HepG2 (cell line): Measurements from ENCODE around the gene PLEKHG5. TPM values are rescaled to one million over a fixed set of nuclear protein-coding genes. Genes with fewer than 3 reads are reported as not detected.

Experiments
- ATAC-seq: fragments of 200-7000 bp; cut with Tn5 transposase; 3 replicates; pipeline ENCODE4 v1.9.1; 2020; ENCODE audit warnings: mild to moderate bottlenecking, moderate library complexity
- BruUV-seq: library from RNA; stranded (reverse); fragments of 400-500 nt; replicated peaks from 2 replicates; lab custom pipeline; 2021; lab: Mats Ljungman, UMichigan
- CTCF ChIA-PET: fragments of 300-600 bp; formaldehyde crosslinking; extraction: SDS; loops from one replicate; lab custom pipeline; 2021; ENCODE audit warnings: low total read pairs, inconsistent platforms, low intra/inter-chr PET ratio; lab: Yijun Ruan, JAX
- POLR2A ChIA-PET: fragments of 350-600 bp; sonication (Branson Sonifier 250); formaldehyde crosslinking; loops from one replicate; lab custom pipeline; 2020; ENCODE audit warnings: antibody characterized with exemption, inconsistent platforms; lab: Yijun Ruan, JAX
- DNase-seq: peaks from one replicate; pipeline ENCODE4 v3.0.0-alpha.2; 2015; ENCODE audit warnings: low spot score
- FAIRE-seq: peaks from 3 replicates; lab custom pipeline; 2011; peaks lifted over from hg19 to GRCh38; lab: Jason Lieb, UNC
- H2AFZ ChIP-seq: one replicate; pipeline ENCODE4 v1.6.1; 2011; ENCODE audit warnings: low read length, inconsistent platforms
- H3K27ac ChIP-seq: fragments of 300-600 bp; 3 replicates; pipeline ENCODE4 v1.8.0; 2011; ENCODE audit warnings: mixed run types, mild to moderate bottlenecking, mixed read lengths, low read length, inconsistent platforms; ENCODE audit not compliant: insufficient read depth; ENCODE audit errors: extremely low read length
- H3K27me3 ChIP-seq, 2 experiments: fragments of 200-600 bp in 1 of 2; 2 replicates in 1 of 2; 3 replicates in 1 of 2; pipeline versions ENCODE4 v1.6.0 to v1.8.0; 2011; ENCODE audit warnings: low read length in 2 of 2, mild to moderate bottlenecking in 2 of 2, moderate library complexity in 2 of 2, inconsistent platforms in 1 of 2; ENCODE audit not compliant: insufficient read depth in 2 of 2, control insufficient read depth in 1 of 2
- H3K36me3 ChIP-seq, 2 experiments: fragments of 200-600 bp in 1 of 2; replicated peaks in 1 of 2; 2 replicates in 1 of 2; 3 replicates in 1 of 2; pipeline versions ENCODE4 v1.5.1 to v1.8.0; 2011; ENCODE audit warnings: low read length in 2 of 2, inconsistent platforms in 1 of 2; ENCODE audit not compliant: insufficient read depth in 2 of 2, control insufficient read depth in 1 of 2
- H3K4me1 ChIP-seq: 2 replicates; pipeline ENCODE4 v1.5.1; 2012; ENCODE audit warnings: low read length, inconsistent platforms; ENCODE audit not compliant: insufficient read depth
- H3K4me2 ChIP-seq: 2 replicates; pipeline ENCODE4 v1.6.0; 2011; ENCODE audit warnings: low read depth, low read length, inconsistent platforms
- H3K4me3 ChIP-seq, 3 experiments: fragments of 200-600 bp in 1 of 3; sonication (generic), shearing (Covaris generic) in 1 of 3; replicated peaks in 1 of 3; 2 replicates each; pipeline ENCODE4 v1.5.1; 2011 to 2016; ENCODE audit warnings: low read length in 3 of 3, inconsistent platforms in 2 of 3, low read depth in 2 of 3, mild to moderate bottlenecking in 2 of 3, control low read depth in 1 of 3, mixed read lengths in 1 of 3; ENCODE audit not compliant: insufficient read depth in 1 of 3
- H3K79me2 ChIP-seq: one replicate; pipeline ENCODE4 v1.6.1; 2011; ENCODE audit warnings: low read length, inconsistent platforms; ENCODE audit not compliant: insufficient read depth
- H3K9ac ChIP-seq: 2 replicates; pipeline ENCODE4 v1.6.0; 2011; ENCODE audit warnings: mild to moderate bottlenecking, low read depth, low read length, inconsistent platforms; ENCODE audit not compliant: insufficient read depth
- H3K9me3 ChIP-seq: 2 replicates; pipeline ENCODE4 v1.5.1; 2012; ENCODE audit warnings: mild to moderate bottlenecking, low read length
- H4K20me1 ChIP-seq: 2 replicates; pipeline ENCODE4 v1.6.0; 2011; ENCODE audit warnings: inconsistent platforms, mild to moderate bottlenecking, low read length, moderate library complexity; ENCODE audit not compliant: insufficient read depth
- ELF1 ChIP-seq: sonication (generic); formaldehyde crosslinking; IDR thresholded peaks from 2 replicates; pipeline ENCODE4 v1.4.0; 2020; ENCODE audit warnings: missing genetic modification reagents
- SAFB2 ChIP-seq: sonication (generic); formaldehyde crosslinking; IDR thresholded peaks from 2 replicates; pipeline ENCODE4 v1.5.1; 2020; ENCODE audit warnings: missing genetic modification reagents, low read depth, mild to moderate bottlenecking, borderline replicate concordance
- ZFYVE20 ChIP-seq: sonication (generic); formaldehyde crosslinking; IDR thresholded peaks from 2 replicates; pipeline ENCODE4 v1.8.0; 2023; ENCODE audit warnings: low read depth, mild to moderate bottlenecking, moderate library complexity, missing genetic modification reagents, borderline replicate concordance
- ZNF17 ChIP-seq: sonication (generic); formaldehyde crosslinking; IDR thresholded peaks from 2 replicates; pipeline ENCODE4 v1.5.0; 2020; ENCODE audit warnings: mild to moderate bottlenecking, missing genetic modification reagents
- ZNF703 ChIP-seq: sonication (generic); formaldehyde crosslinking; IDR thresholded peaks from 2 replicates; pipeline ENCODE4 v1.5.1; 2020; ENCODE audit warnings: missing genetic modification reagents, mild to moderate bottlenecking, moderate library complexity, borderline replicate concordance
- ZNF891 ChIP-seq: sonication (generic); formaldehyde crosslinking; IDR thresholded peaks from 2 replicates; pipeline ENCODE4 v1.5.0; 2020; ENCODE audit warnings: mild to moderate bottlenecking, missing genetic modification reagents
- ZSCAN31 ChIP-seq: sonication (generic); formaldehyde crosslinking; IDR thresholded peaks from 2 replicates; pipeline ENCODE4 v1.5.0; 2020; ENCODE audit warnings: low read depth, mild to moderate bottlenecking, missing genetic modification reagents
- WGBS: methylation state at CpG from one replicate; pipeline ENCODE4 v1.1.6; 2017; ENCODE audit warnings: low lambda C conversion rate; 5-methylcytosine and 5-hydroxymethylcytosine counted together
- in situ Hi-C: cut with HindIII; loops from 2 replicates; pipeline ENCODE4 v1.10.0; 2017; ENCODE audit warnings: low pct_unique_long_range_greater_than_20kb; ENCODE audit not compliant: extremely low pct_ligation_motif_present
- intact Hi-C: fragments of 100-400 bp; cut with micrococcal nuclease; formaldehyde crosslinking; loops from one replicate; pipeline ENCODE4 v1.10.0; 2022; ENCODE audit not compliant: unreplicated experiment
- polyA plus RNA-seq, 8 experiments: library from polyadenylated mRNA; depleted of rRNA in 3 of 8; stranded (reverse) in 7 of 8; unstranded in 1 of 8; fragments of >200 nt; fragmentation: Illumina TruSeq in 4 of 8; extraction: Trizol in 4 of 8; gene quantifications; 2 replicates each; pipeline versions ENCODE4 v1.2.1 to v1.2.3, GENCODE V29; 2011 to 2016; ENCODE audit warnings: low read depth in 4 of 8, missing spikeins in 1 of 8, mixed read lengths in 1 of 8; ENCODE audit not compliant: insufficient read depth in 1 of 8
- total RNA-seq, 5 experiments: library from RNA; depleted of rRNA; stranded (reverse); fragments of >200 nt; fragmentation: Illumina TruSeq; extraction: Trizol; gene quantifications; 2 replicates each; pipeline ENCODE4 v1.2.3, GENCODE V29; 2016; ENCODE audit warnings: low read depth in 1 of 5
- TF ChIP-seq, protein P1 (sequence below): fragments of 450-650 bp; IDR thresholded peaks from 2 replicates; pipeline ENCODE4 v1.6.1; 2016
- TF ChIP-seq, protein P2 (sequence below): sonication (generic); formaldehyde crosslinking; IDR thresholded peaks from 2 replicates; pipeline ENCODE4 v1.4.0; 2020; ENCODE audit warnings: missing genetic modification reagents
- TF ChIP-seq, protein P3 (sequence below): sonication (generic); formaldehyde crosslinking; IDR thresholded peaks from 2 replicates; pipeline ENCODE4 v1.4.0; 2020; ENCODE audit warnings: missing genetic modification reagents
- TF ChIP-seq, protein P4 (sequence below): sonication (generic); formaldehyde crosslinking; IDR thresholded peaks from 2 replicates; pipeline ENCODE4 v1.9.0; 2021; ENCODE audit warnings: missing genetic modification reagents, mild to moderate bottlenecking, borderline replicate concordance

Gene PLEKHG5
- total and polyA plus RNA-seq, 2 of the 13 experiments (the other 11 are each of a cell fraction or from before 2014, with no cell fraction given) = 1.9 to 3.5 TPM

DNA sequence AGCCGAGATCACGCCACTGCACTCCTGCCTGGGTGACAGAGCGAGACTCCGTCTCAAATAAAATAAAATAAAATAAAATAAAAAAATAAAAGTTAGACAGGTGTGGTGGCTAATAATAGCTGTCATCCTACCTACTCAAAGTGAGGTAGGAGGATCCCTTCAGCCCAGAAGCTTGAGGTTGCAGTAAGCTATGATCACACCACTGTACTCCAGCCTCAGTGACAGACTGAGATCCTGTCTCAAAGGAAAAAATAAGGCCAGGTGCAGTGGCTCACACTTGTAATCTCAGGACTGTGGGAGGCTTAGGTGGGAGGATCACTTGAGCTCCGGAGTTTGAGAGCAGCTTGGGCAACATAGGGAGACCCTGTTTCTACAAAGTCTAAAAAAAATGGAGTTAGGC, 44.8 kb upstream of the PLEKHG5 start:
- no peak overlapping the region for H3K27ac ChIP-seq
- BruUV-seq = no TSS peak
- DNase-seq (no peak), ATAC-seq (no peak), FAIRE-seq (no peak)
- H3K36me3 ChIP-seq = peaks cover 15 to 63% of the 10 kb centered on the region in 2 experiments
- WGBS = 97% methylated on average over 4 of the region's 5 CpGs
- no peaks in the 10 kb centered on the region for H3K27me3 ChIP-seq
- ChIA-PET CTCF (no interaction called here), POLR2A (interaction anchor here (1.0 kb wide), 1 partner anchor 19 kb away, joined by 5 read pairs; the partner anchor contains the start of gene TAS1R1)
- intact Hi-C loops = no loop called here
- no peak overlapping the region for H3K4me3 ChIP-seq
- in situ Hi-C loops = no loop called here
- H2AFZ ChIP-seq = no peak overlapping the region
- no peaks in the 10 kb centered on the region for H3K79me2 ChIP-seq
- no peaks in the 10 kb centered on the region for H3K4me1 ChIP-seq
- H3K9ac ChIP-seq = no peak overlapping the region
- no peak for TF ChIP-seq SAFB2 (CRISPR knock-in tag)
- TF ChIP-seq, protein P1, sequence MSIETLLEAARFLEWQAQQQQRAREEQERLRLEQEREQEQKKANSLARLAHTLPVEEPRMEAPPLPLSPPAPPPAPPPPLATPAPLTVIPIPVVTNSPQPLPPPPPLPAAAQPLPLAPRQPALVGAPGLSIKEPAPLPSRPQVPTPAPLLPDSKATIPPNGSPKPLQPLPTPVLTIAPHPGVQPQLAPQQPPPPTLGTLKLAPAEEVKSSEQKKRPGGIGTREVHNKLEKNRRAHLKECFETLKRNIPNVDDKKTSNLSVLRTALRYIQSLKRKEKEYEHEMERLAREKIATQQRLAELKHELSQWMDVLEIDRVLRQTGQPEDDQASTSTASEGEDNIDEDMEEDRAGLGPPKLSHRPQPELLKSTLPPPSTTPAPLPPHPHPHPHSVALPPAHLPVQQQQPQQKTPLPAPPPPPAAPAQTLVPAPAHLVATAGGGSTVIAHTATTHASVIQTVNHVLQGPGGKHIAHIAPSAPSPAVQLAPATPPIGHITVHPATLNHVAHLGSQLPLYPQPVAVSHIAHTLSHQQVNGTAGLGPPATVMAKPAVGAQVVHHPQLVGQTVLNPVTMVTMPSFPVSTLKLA = no peak
- no peak for TF ChIP-seq ZNF703 (CRISPR knock-in tag)
- TF ChIP-seq ELF1 (CRISPR knock-in tag) = no peak
- no peaks in the 10 kb centered on the region for H4K20me1 ChIP-seq
- no peak overlapping the region for H3K4me2 ChIP-seq
- H3K9me3 ChIP-seq = no peaks in the 10 kb centered on the region

DNA sequence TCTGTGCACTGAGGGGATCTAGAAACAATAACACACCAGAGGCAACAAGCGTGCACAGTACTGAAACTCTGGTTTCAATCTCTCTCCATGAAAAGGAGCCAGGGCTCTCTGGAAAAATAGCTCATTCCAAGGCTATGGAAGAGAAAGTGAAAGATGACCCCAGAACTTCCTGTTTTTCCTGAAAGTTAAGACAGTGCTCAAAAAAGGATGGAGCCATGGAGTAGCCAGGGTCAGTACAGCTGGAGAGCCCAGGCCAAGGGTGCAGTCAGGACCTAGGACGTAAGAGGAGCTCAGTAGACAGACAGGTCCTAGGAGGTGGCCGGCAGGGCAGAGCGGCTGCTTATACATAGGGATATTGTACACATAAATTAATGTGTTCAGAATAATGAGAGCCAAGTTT, 43.7 kb upstream of the PLEKHG5 start:
- Histone ChIP-seq H3K27me3 (no peaks in the 10 kb centered on the region), H3K9ac (no peak overlapping the region), H4K20me1 (no peaks in the 10 kb centered on the region), H3K4me1 (no peaks in the 10 kb centered on the region), H2AFZ (no peak overlapping the region), H3K4me3 (no peak overlapping the region), H3K9me3 (no peaks in the 10 kb centered on the region), H3K36me3 (peaks cover 18 to 64% of the 10 kb centered on the region in 2 experiments), H3K27ac (no peak overlapping the region), H3K4me2 (no peak overlapping the region), H3K79me2 (no peaks in the 10 kb centered on the region)
- no peak for ATAC-seq
- 95% methylated on average over 4 of the region's 4 CpGs for WGBS
- BruUV-seq = no TSS peak
- intact Hi-C loops = no loop called here
- CTCF ChIA-PET = no interaction called here
- no peak for DNase-seq
- in situ Hi-C loops = no loop called here
- no peak for FAIRE-seq
- POLR2A ChIA-PET = no interaction called here
- TF ChIP-seq, protein P2, sequence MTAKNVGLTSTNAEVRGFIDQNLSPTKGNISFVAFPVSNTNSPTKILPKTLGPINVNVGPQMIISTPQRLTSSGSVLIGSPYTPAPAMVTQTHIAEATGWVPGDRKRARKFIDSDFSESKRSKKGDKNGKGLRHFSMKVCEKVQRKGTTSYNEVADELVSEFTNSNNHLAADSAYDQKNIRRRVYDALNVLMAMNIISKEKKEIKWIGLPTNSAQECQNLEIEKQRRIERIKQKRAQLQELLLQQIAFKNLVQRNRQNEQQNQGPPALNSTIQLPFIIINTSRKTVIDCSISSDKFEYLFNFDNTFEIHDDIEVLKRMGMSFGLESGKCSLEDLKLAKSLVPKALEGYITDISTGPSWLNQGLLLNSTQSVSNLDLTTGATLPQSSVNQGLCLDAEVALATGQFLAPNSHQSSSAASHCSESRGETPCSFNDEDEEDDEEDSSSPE (CRISPR knock-in tag) = no peak
- no peak for TF ChIP-seq ZNF17 (CRISPR knock-in tag)
- TF ChIP-seq ZNF891 (CRISPR knock-in tag) = no peak
- TF ChIP-seq, protein P3, sequence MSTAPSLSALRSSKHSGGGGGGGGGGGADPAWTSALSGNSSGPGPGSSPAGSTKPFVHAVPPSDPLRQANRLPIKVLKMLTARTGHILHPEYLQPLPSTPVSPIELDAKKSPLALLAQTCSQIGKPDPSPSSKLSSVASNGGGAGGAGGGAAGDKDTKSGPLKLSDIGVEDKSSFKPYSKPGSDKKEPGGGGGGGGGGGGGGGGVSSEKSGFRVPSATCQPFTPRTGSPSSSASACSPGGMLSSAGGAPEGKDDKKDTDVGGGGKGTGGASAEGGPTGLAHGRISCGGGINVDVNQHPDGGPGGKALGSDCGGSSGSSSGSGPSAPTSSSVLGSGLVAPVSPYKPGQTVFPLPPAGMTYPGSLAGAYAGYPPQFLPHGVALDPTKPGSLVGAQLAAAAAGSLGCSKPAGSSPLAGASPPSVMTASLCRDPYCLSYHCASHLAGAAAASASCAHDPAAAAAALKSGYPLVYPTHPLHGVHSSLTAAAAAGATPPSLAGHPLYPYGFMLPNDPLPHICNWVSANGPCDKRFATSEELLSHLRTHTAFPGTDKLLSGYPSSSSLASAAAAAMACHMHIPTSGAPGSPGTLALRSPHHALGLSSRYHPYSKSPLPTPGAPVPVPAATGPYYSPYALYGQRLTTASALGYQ (CRISPR knock-in tag) = no peak
- no peak for TF ChIP-seq ZSCAN31 (CRISPR knock-in tag)
- TF ChIP-seq ZFYVE20 = no peak
- TF ChIP-seq, protein P4, sequence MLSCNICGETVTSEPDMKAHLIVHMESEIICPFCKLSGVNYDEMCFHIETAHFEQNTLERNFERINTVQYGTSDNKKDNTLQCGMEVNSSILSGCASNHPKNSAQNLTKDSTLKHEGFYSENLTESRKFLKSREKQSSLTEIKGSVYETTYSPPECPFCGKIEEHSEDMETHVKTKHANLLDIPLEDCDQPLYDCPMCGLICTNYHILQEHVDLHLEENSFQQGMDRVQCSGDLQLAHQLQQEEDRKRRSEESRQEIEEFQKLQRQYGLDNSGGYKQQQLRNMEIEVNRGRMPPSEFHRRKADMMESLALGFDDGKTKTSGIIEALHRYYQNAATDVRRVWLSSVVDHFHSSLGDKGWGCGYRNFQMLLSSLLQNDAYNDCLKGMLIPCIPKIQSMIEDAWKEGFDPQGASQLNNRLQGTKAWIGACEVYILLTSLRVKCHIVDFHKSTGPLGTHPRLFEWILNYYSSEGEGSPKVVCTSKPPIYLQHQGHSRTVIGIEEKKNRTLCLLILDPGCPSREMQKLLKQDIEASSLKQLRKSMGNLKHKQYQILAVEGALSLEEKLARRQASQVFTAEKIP (CRISPR knock-in tag) = no peak
